ENCODE results near the gene USP50.
"Not testable (repeated sequence)": the region's sequence is repeated elsewhere in the genome, so short reads cannot be mapped to it uniquely, and the experiment has no call there.

Gene USP50

GRCh38 chr15:50542887-50543210 lies 3.6 kb downstream of the USP50 start:
- Histone ChIP-seq H3K4me1 (ENCODE audit: insufficient read depth, low read length) (no peaks in the 10 kb centered on the region), H3K36me3 (ENCODE audit: insufficient read depth, low read length) (no peaks in the 10 kb centered on the region), H3K9me3 (ENCODE audit: control insufficient read depth, insufficient read depth, low read length) (no peaks in the 10 kb centered on the region), H3K9ac (ENCODE audit: low read depth, low read length) (no peak overlapping the region)

- no peak overlapping the region for H3K9ac ChIP-seq (ENCODE audit: low read depth, low read length)
- no peaks in the 10 kb centered on the region for H3K4me1 ChIP-seq (ENCODE audit: insufficient read depth, low read length)
- no peaks in the 10 kb centered on the region for H3K36me3 ChIP-seq (ENCODE audit: insufficient read depth, low read length)
- 0 out of 2 replicates have a peak, but pooled peaks cover 2% of the 10 kb centered on the region for H3K9me3 ChIP-seq (ENCODE audit: control insufficient read depth, insufficient read depth, low read length)
Measured at GRCh38 chr15:50531766-50532165, 14.7 kb downstream of the USP50 start.

GRCh38 chr15:50531163-50531562 lies 15.3 kb downstream of the USP50 start:
- Histone ChIP-seq H3K9me3 (ENCODE audit: control insufficient read depth, insufficient read depth, low read length) (0 out of 2 replicates have a peak, but pooled peaks cover 2% of the 10 kb centered on the region), H3K9ac (ENCODE audit: low read depth, low read length) (no peak overlapping the region), H3K4me1 (ENCODE audit: insufficient read depth, low read length) (no peaks in the 10 kb centered on the region), H3K36me3 (ENCODE audit: insufficient read depth, low read length) (no peaks in the 10 kb centered on the region)

GRCh38 chr15:50523851-50524251 lies 22.6 kb downstream of the USP50 start:
- H3K9ac ChIP-seq (ENCODE audit: low read depth, low read length): no peak overlapping the region
- no peaks in the 10 kb centered on the region for H3K36me3 ChIP-seq (ENCODE audit: insufficient read depth, low read length)
- no peaks in the 10 kb centered on the region for H3K4me1 ChIP-seq (ENCODE audit: insufficient read depth, low read length)
- no peaks in the 10 kb centered on the region for H3K9me3 ChIP-seq (ENCODE audit: control insufficient read depth, insufficient read depth, low read length)

- H3K36me3 ChIP-seq (ENCODE audit: insufficient read depth, low read length): no peaks in the 10 kb centered on the region
- no peak overlapping the region for H3K9ac ChIP-seq (ENCODE audit: low read depth, low read length)
Measured at GRCh38 chr15:50519740-50520425, 26.6 kb downstream of the USP50 start.

GRCh38 chr15:50513001-50513400 lies 33.5 kb downstream of the USP50 start:
- no peaks in the 10 kb centered on the region for H3K9me3 ChIP-seq (ENCODE audit: control insufficient read depth, insufficient read depth, low read length)
- no peaks in the 10 kb centered on the region for H3K36me3 ChIP-seq (ENCODE audit: insufficient read depth, low read length)
- no peak overlapping the region for H3K9ac ChIP-seq (ENCODE audit: low read depth, low read length)
- H3K4me1 ChIP-seq (ENCODE audit: insufficient read depth, low read length): no peaks in the 10 kb centered on the region

More at GRCh38 chr15:50519740-50520425, 26.6 kb downstream of the USP50 start:
- no peaks in the 10 kb centered on the region for H3K9me3 ChIP-seq (ENCODE audit: control insufficient read depth, insufficient read depth, low read length)
- no peaks in the 10 kb centered on the region for H3K4me1 ChIP-seq (ENCODE audit: insufficient read depth, low read length)

- H3K9ac ChIP-seq (ENCODE audit: low read depth, low read length): no peak overlapping the region
- no peaks in the 10 kb centered on the region for H3K36me3 ChIP-seq (ENCODE audit: insufficient read depth, low read length)
- H3K4me1 ChIP-seq (ENCODE audit: insufficient read depth, low read length): peaks cover 3% of the 10 kb centered on the region; the same call in 1 of the 2 replicates
- no peaks in the 10 kb centered on the region for H3K9me3 ChIP-seq (ENCODE audit: control insufficient read depth, insufficient read depth, low read length)
Measured at GRCh38 chr15:50506121-50506520, 40.3 kb downstream of the USP50 start.

GRCh38 chr15:50505656-50506055 lies 40.8 kb downstream of the USP50 start:
- H3K36me3 ChIP-seq (ENCODE audit: insufficient read depth, low read length); H3K9me3 ChIP-seq (ENCODE audit: control insufficient read depth, insufficient read depth, low read length); H3K4me1 ChIP-seq (ENCODE audit: insufficient read depth, low read length); H3K9ac ChIP-seq (ENCODE audit: low read depth, low read length): not testable (repeated sequence)

GRCh38 chr15:50503144-50503543 lies 43.3 kb downstream of the USP50 start:
- peaks cover 3% of the 10 kb centered on the region; the same call in 1 of the 2 replicates for H3K4me1 ChIP-seq (ENCODE audit: insufficient read depth, low read length)
- no peak overlapping the region for H3K9ac ChIP-seq (ENCODE audit: low read depth, low read length)
- no peaks in the 10 kb centered on the region for H3K9me3 ChIP-seq (ENCODE audit: control insufficient read depth, insufficient read depth, low read length)
- H3K36me3 ChIP-seq (ENCODE audit: insufficient read depth, low read length): peaks cover 10% of the 10 kb centered on the region

- peaks cover 3% of the 10 kb centered on the region; the same call in 1 of the 2 replicates for H3K4me1 ChIP-seq (ENCODE audit: insufficient read depth, low read length)
Measured at GRCh38 chr15:50501815-50502214, 44.7 kb downstream of the USP50 start.

GRCh38 chr15:50500352-50500751 lies 46.1 kb downstream of the USP50 start:
- no peak overlapping the region for H3K9ac ChIP-seq (ENCODE audit: low read depth, low read length)
- H3K36me3 ChIP-seq (ENCODE audit: insufficient read depth, low read length): peaks cover 21% of the 10 kb centered on the region
- no peaks in the 10 kb centered on the region for H3K4me1 ChIP-seq (ENCODE audit: insufficient read depth, low read length)
- no peaks in the 10 kb centered on the region for H3K9me3 ChIP-seq (ENCODE audit: control insufficient read depth, insufficient read depth, low read length)

More at GRCh38 chr15:50501815-50502214, 44.7 kb downstream of the USP50 start:
- no peak overlapping the region for H3K9ac ChIP-seq (ENCODE audit: low read depth, low read length)
- H3K36me3 ChIP-seq (ENCODE audit: insufficient read depth, low read length): peaks cover 14% of the 10 kb centered on the region
- H3K9me3 ChIP-seq (ENCODE audit: control insufficient read depth, insufficient read depth, low read length): no peaks in the 10 kb centered on the region

- Histone ChIP-seq H3K36me3 (ENCODE audit: insufficient read depth, low read length) (peaks cover 23% of the 10 kb centered on the region), H3K9ac (ENCODE audit: low read depth, low read length) (no peak overlapping the region), H3K4me1 (ENCODE audit: insufficient read depth, low read length) (no peaks in the 10 kb centered on the region), H3K9me3 (ENCODE audit: control insufficient read depth, insufficient read depth, low read length) (no peaks in the 10 kb centered on the region)
Measured at GRCh38 chr15:50496692-50497091, 49.8 kb downstream of the USP50 start.

- not testable (repeated sequence) for H3K4me1 ChIP-seq (ENCODE audit: insufficient read depth, low read length); H3K9ac ChIP-seq (ENCODE audit: low read depth, low read length); H3K9me3 ChIP-seq (ENCODE audit: control insufficient read depth, insufficient read depth, low read length)
- H3K36me3 ChIP-seq (ENCODE audit: insufficient read depth, low read length): peaks cover 18% of the 10 kb centered on the region
Measured at GRCh38 chr15:50494547-50494946, 51.9 kb downstream of the USP50 start.

- Histone ChIP-seq H3K4me1 (ENCODE audit: insufficient read depth, low read length) (no peaks in the 10 kb centered on the region), H3K9ac (ENCODE audit: low read depth, low read length) (no peak overlapping the region), H3K36me3 (ENCODE audit: insufficient read depth, low read length) (peaks cover 18% of the 10 kb centered on the region)
Measured at GRCh38 chr15:50493625-50494024, 52.8 kb downstream of the USP50 start.

GRCh38 chr15:50487287-50487686 lies 59.2 kb downstream of the USP50 start:
- Histone ChIP-seq H3K4me1 (ENCODE audit: insufficient read depth, low read length) (no peaks in the 10 kb centered on the region), H3K9ac (ENCODE audit: low read depth, low read length) (no peak overlapping the region), H3K36me3 (ENCODE audit: insufficient read depth, low read length) (peaks cover 4% of the 10 kb centered on the region), H3K9me3 (ENCODE audit: control insufficient read depth, insufficient read depth, low read length) (no peaks in the 10 kb centered on the region)

More at GRCh38 chr15:50493625-50494024, 52.8 kb downstream of the USP50 start:
- no peaks in the 10 kb centered on the region for H3K9me3 ChIP-seq (ENCODE audit: control insufficient read depth, insufficient read depth, low read length)
